BJ (cell line): ENCODE data around the gene MASTL. TPM values are rescaled to one million over a fixed set of nuclear protein-coding genes. Genes with fewer than 3 reads are reported as not detected.
"Not testable (repeated sequence)": the region's sequence is repeated elsewhere in the genome, so short reads cannot be mapped to it uniquely, and the experiment has no call there.

Source experiments
- CTCF ChIA-PET: fragments of 350-600 bp; formaldehyde crosslinking; extraction: SDS; loops from one replicate; lab custom pipeline; 2021; ENCODE audit warnings: antibody characterized with exemption, inconsistent platforms; lab: Yijun Ruan, JAX
- POLR2A ChIA-PET: fragments of 300-600 bp; sonication (Branson Sonifier 250); formaldehyde crosslinking; extraction: SDS; loops from one replicate; lab custom pipeline; 2021; ENCODE audit warnings: antibody characterized with exemption; lab: Charles Lee
- DNase-seq: peaks from one replicate; pipeline ENCODE4 v3.0.0-alpha.2; 2011; ENCODE audit warnings: low read depth
- H3K27me3 ChIP-seq: 2 replicates; pipeline ENCODE4 v1.6.0; 2011; ENCODE audit warnings: low read length; ENCODE audit not compliant: control insufficient read depth, insufficient read depth
- H3K36me3 ChIP-seq: 2 replicates; pipeline ENCODE4 v1.5.1; 2011; ENCODE audit warnings: low read length; ENCODE audit not compliant: control insufficient read depth, insufficient read depth
- H3K4me3 ChIP-seq: 2 replicates; pipeline ENCODE4 v1.5.1; 2011; ENCODE audit warnings: low read depth, mild to moderate bottlenecking, control low read depth, low read length
- CTCF ChIP-seq: IDR thresholded peaks from 2 replicates; pipeline ENCODE4 v1.5.1; 2011; ENCODE audit warnings: low read depth, mild to moderate bottlenecking, control low read depth, inconsistent platforms, low read length, moderate library complexity; ENCODE audit not compliant: insufficient read depth
- polyA plus RNA-seq: library from polyadenylated mRNA; depleted of rRNA; stranded (reverse); fragments of >200 nt; gene quantifications from 2 replicates; pipeline ENCODE4 v1.2.3, GENCODE V29; 2011

The MASTL gene
- polyA plus RNA-seq, 1 experiment, result 3.1 TPM

- no peak for DNase-seq
- no peak for TF ChIP-seq CTCF
- POLR2A ChIA-PET, result interaction anchor here (0.6 kb wide), 1 partner anchor 63 kb away, joined by 6 read pairs; no protein-coding TSS in a partner anchor
- H3K4me3 ChIP-seq, result peak overlapping the region; percentile 52
- no peaks in the 10 kb centered on the region for H3K27me3 ChIP-seq
- no peaks in the 10 kb centered on the region for H3K36me3 ChIP-seq
- CTCF ChIA-PET, result interaction anchor here (0.9 to 1.1 kb wide), 2 partner anchors 11 to 210 kb away, joined by 3 read pairs; no protein-coding TSS in a partner anchor
These were observed 1.3 kb upstream of the MASTL start for GRCh38 chr10:27153845-27154193.

GRCh38 chr10:27156566-27156965 is 1.4 kb downstream of the MASTL start:
- CTCF ChIA-PET, H3K27me3 ChIP-seq, H3K36me3 ChIP-seq, DNase-seq, POLR2A ChIA-PET: not testable (repeated sequence)
- peak overlapping the region; percentile 52 for H3K4me3 ChIP-seq

- ChIA-PET POLR2A (no interaction called here), CTCF (no interaction called here)
- Histone ChIP-seq H3K36me3 (peaks cover 2% of the 10 kb centered on the region; the same call in 1 of the 2 replicates), H3K27me3 (no peaks in the 10 kb centered on the region), H3K4me3 (no peak overlapping the region)
- no peak for DNase-seq
- TF ChIP-seq CTCF, result no peak
These were observed 2.0 kb downstream of the MASTL start for GRCh38 chr10:27157150-27157549.

GRCh38 chr10:27158421-27158820 is 3.3 kb downstream of the MASTL start:
- no peak overlapping the region for H3K4me3 ChIP-seq
- CTCF ChIA-PET, result interaction anchor here (0.6 to 1.0 kb wide), 2 partner anchors 19 to 77 kb away, joined by 3 to 4 read pairs; no protein-coding TSS in a partner anchor
- DNase-seq, result no peak
- H3K27me3 ChIP-seq, result no peaks in the 10 kb centered on the region
- no peak for TF ChIP-seq CTCF
- peaks cover 2% of the 10 kb centered on the region; the same call in 1 of the 2 replicates for H3K36me3 ChIP-seq
- POLR2A ChIA-PET, result no interaction called here

- ChIA-PET CTCF (no interaction called here), POLR2A (no interaction called here)
- TF ChIP-seq CTCF, result no peak
- no peaks in the 10 kb centered on the region for H3K27me3 ChIP-seq
- DNase-seq, result no peak
- no peak overlapping the region for H3K4me3 ChIP-seq
- H3K36me3 ChIP-seq, result peaks cover 2% of the 10 kb centered on the region
These were observed 14.7 kb downstream of the MASTL start for GRCh38 chr10:27169849-27170248.

GRCh38 chr10:27188259-27188658 is 33.1 kb downstream of the MASTL start:
- CTCF ChIA-PET, result no interaction called here
- H3K36me3 ChIP-seq, result peaks cover 2% of the 10 kb centered on the region
- no peaks in the 10 kb centered on the region for H3K27me3 ChIP-seq
- no peak for DNase-seq
- POLR2A ChIA-PET, result no interaction called here
- H3K4me3 ChIP-seq, result no peak overlapping the region
- no peak for TF ChIP-seq CTCF
